ENCODE results near the gene ATG13.

GRCh38 chr11:46706886-46707285 is 89.5 kb downstream of the ATG13 start:
- TF ChIP-seq, protein P1, sequence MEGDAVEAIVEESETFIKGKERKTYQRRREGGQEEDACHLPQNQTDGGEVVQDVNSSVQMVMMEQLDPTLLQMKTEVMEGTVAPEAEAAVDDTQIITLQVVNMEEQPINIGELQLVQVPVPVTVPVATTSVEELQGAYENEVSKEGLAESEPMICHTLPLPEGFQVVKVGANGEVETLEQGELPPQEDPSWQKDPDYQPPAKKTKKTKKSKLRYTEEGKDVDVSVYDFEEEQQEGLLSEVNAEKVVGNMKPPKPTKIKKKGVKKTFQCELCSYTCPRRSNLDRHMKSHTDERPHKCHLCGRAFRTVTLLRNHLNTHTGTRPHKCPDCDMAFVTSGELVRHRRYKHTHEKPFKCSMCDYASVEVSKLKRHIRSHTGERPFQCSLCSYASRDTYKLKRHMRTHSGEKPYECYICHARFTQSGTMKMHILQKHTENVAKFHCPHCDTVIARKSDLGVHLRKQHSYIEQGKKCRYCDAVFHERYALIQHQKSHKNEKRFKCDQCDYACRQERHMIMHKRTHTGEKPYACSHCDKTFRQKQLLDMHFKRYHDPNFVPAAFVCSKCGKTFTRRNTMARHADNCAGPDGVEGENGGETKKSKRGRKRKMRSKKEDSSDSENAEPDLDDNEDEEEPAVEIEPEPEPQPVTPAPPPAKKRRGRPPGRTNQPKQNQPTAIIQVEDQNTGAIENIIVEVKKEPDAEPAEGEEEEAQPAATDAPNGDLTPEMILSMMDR (conservative IDR thresholded peaks at IDR 0.05), result no peak
- no peak for TF ChIP-seq EZH2 (IDR thresholded peaks at IDR 0.05; ENCODE audit: low read depth)

Measured in PC-9 (cell line).